Epithelial cell of esophagus (primary cell): ENCODE data around the gene ZC3H14.

Source experiments
- DNase-seq: peaks from one replicate; pipeline ENCODE4 v3.0.0; 2010; ENCODE audit warnings: low read depth
- H3K4me3 ChIP-seq: 2 replicates; pipeline ENCODE4 v1.5.1; 2011; ENCODE audit warnings: mild to moderate bottlenecking, low read length, control low read depth
- CTCF ChIP-seq: IDR thresholded peaks from 2 replicates; pipeline ENCODE4 v1.5.1; 2011; ENCODE audit warnings: low read depth, mild to moderate bottlenecking, low read length, control low read depth, inconsistent platforms; ENCODE audit not compliant: insufficient read depth; ENCODE audit errors: missing control alignments

The ZC3H14 gene

DNA sequence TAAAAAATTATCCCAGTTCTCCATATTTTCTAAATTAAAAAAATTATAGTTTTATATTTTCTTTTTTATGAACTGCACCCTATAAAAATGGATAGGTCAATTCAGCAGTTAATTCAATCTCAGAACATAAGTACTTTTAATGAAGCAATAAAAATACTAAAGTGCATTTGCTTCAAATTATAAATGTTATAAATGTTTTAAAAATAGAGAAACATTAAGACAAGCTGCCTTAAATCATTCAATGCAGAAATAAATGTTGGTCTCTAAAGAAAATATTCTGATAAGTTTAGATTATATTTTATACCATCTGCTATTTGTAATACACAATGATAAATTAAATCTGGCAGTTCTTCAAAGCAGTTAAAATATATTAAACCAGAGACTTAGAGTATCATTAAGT is 65.6 kb downstream of the ZC3H14 start:
- TF ChIP-seq CTCF: no peak
- no peak for DNase-seq
- no peak overlapping the region for H3K4me3 ChIP-seq

GRCh38 chr14:88630565-88630964 is 67.7 kb downstream of the ZC3H14 start:
- DNase-seq: peak; percentile 29
- TF ChIP-seq CTCF: no peak
- no peak overlapping the region for H3K4me3 ChIP-seq

- TF ChIP-seq CTCF: no peak
- no peak overlapping the region for H3K4me3 ChIP-seq
- no peak for DNase-seq
These were observed 68.3 kb downstream of the ZC3H14 start for GRCh38 chr14:88631091-88631490.

- no peak for DNase-seq
- no peak for TF ChIP-seq CTCF
- H3K4me3 ChIP-seq: no peak overlapping the region
These were observed 69.7 kb downstream of the ZC3H14 start for GRCh38 chr14:88632512-88632911.

- no peak for DNase-seq
- TF ChIP-seq CTCF: no peak
- H3K4me3 ChIP-seq: no peak overlapping the region
These were observed 76.4 kb downstream of the ZC3H14 start for GRCh38 chr14:88639221-88639620.

DNA sequence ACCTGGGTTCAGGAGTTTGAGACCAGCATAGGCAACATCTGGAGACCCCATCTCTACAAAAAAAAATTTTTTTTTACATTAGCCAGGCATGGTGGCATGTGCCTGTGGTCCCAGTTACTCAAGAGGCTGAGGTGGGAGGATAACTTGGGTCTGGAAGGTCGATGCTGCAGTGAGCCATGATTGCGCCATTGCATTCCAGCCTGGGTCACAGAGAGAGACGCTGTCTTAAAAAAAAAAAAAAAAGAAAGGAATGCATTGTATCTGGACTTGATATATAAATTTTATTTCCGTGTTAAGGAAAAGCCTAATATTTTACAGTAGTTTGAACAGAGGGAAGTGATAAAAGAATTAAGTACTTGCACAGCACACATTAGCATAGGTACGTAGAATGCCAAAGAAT is 97.2 kb downstream of the ZC3H14 start:
- no peak for TF ChIP-seq CTCF
- no peak for DNase-seq
- H3K4me3 ChIP-seq: no peak overlapping the region

DNA sequence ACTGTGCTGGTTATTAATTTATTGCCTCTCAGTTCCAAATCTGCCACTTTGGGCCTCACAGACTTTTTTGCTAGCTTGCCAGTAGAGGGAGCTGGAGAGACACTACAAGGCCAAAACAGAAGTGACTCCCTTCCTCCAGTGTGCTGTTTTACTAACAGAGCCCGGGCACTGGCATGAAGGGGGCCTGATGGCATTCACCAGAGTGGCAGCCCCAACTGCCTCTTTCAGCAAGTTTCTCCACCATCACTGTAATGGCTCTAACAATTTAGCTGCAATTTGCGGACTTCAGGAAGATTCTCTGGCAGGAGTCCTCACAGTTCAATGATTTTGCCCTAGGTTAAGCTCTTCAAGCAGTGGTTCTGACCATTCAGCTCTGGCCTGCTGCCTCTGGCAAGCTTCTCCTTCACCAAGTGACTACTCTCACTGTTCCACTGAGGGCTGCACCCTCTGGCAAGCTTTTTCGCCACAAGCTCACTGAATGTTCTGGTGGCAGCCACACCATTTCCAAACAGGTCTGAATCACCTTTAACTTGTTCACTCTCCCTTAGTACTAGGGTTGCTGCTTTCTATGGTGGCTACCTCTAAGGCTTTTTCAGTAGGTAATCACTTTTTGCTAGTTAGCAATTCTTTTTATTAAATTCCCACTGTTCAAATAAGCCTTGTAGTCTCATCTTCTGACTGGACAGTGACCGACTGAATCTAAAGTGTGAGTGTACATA is 104.9 kb downstream of the ZC3H14 start:
- TF ChIP-seq CTCF: peak; percentile 96
- peak; percentile 82 for DNase-seq
- no peak overlapping the region for H3K4me3 ChIP-seq
